Activated CD4-positive, alpha-beta memory T cell treated with anti-CD3 and anti-CD28 coated beads, Interleukin-2, amount 10 ng/mL, durations not matched to agents 7 days and 5 days (primary cell): Measurements from ENCODE around the gene OR4K15. TPM values are rescaled to one million over a fixed set of nuclear protein-coding genes. Genes with fewer than 3 reads are reported as not detected.

Experiments
- total RNA-seq, 2 experiments: library from RNA; stranded (reverse); gene quantifications; one replicate each; pipeline ENCODE4 v1.2.3, GENCODE V29; 2021

OR4K15 gene
- total RNA-seq, 2 experiments from 2014 or later: not detected

Other genes with a start within 250 kb of the OR4K15 start
- not detected for gene OR4Q3, start 232.0 kb upstream of the OR4K15 start, total RNA-seq
- not detected for gene OR4M1, start 202.1 kb upstream of the OR4K15 start, total RNA-seq
- gene OR4N2, start 171.8 kb upstream of the OR4K15 start, total RNA-seq: not detected
- not detected for gene OR4K2, start 100.4 kb upstream of the OR4K15 start, total RNA-seq
- not detected for gene OR4K5, start 55.0 kb upstream of the OR4K15 start, total RNA-seq
- not detected for gene OR4K1, start 44.7 kb upstream of the OR4K15 start, total RNA-seq
- gene OR4Q2, start 26.6 kb downstream of the OR4K15 start, total RNA-seq: not detected
- gene OR4K14, start 43.7 kb downstream of the OR4K15 start, total RNA-seq: not detected
- gene OR4K13, start 60.4 kb downstream of the OR4K15 start, total RNA-seq: not detected
- gene OR4L1, start 84.5 kb downstream of the OR4K15 start, total RNA-seq: not detected
- not detected for gene OR4K17, start 135.1 kb downstream of the OR4K15 start, total RNA-seq
- not detected for gene OR4N5, start 163.2 kb downstream of the OR4K15 start, total RNA-seq
- gene OR11G2, start 215.3 kb downstream of the OR4K15 start, total RNA-seq: not detected
- gene OR11H6, start 248.1 kb downstream of the OR4K15 start, total RNA-seq: not detected